ENCODE measurements around the gene CHURC1.

CHURC1 gene

GRCh38 chr14:64951291-64951690 lies 37.0 kb downstream of the CHURC1 start:
- no peak for TF ChIP-seq ZNF274 (IDR thresholded peaks at IDR 0.05; ENCODE audit: low read depth, low read length)
- no peak overlapping the region for H3K4me3 ChIP-seq (ENCODE audit: low read length)

- H3K4me3 ChIP-seq (ENCODE audit: low read length) = no peak overlapping the region
- no peak for TF ChIP-seq ZNF274 (IDR thresholded peaks at IDR 0.05; ENCODE audit: low read depth, low read length)
Measured at GRCh38 chr14:64951724-64952123, 37.5 kb downstream of the CHURC1 start.

GRCh38 chr14:64952598-64953309 lies 38.5 kb downstream of the CHURC1 start:
- no peak for TF ChIP-seq ZNF274 (IDR thresholded peaks at IDR 0.05; ENCODE audit: low read depth, low read length)
- no peak overlapping the region for H3K4me3 ChIP-seq (ENCODE audit: low read length)

DNA sequence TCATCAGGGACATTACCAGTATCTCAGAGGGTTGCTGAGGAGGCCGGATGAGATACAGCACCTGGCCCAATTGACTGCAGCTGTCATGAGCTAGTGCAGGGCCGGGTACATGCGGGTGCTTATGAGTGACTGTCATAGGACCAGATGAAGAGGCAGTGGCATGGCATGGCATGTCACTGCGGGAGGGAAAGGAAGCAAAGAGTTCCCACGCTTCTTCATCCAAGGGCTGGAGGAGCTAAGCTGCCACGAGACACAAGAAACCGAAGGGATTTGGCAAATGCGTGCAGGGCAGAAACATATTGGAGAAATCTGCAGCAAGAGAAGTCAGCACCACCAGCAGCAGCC lies 39.0 kb downstream of the CHURC1 start:
- no peak overlapping the region for H3K4me3 ChIP-seq (ENCODE audit: low read length)
- TF ChIP-seq ZNF274 (IDR thresholded peaks at IDR 0.05; ENCODE audit: low read depth, low read length) = no peak

- no peak for TF ChIP-seq ZNF274 (IDR thresholded peaks at IDR 0.05; ENCODE audit: low read depth, low read length)
- no peak overlapping the region for H3K4me3 ChIP-seq (ENCODE audit: low read length)
Measured at GRCh38 chr14:64953661-64954060, 39.4 kb downstream of the CHURC1 start.

- H3K4me3 ChIP-seq (ENCODE audit: low read length) = no peak overlapping the region
- TF ChIP-seq ZNF274 (IDR thresholded peaks at IDR 0.05; ENCODE audit: low read depth, low read length) = no peak
Measured at GRCh38 chr14:64954491-64955240, 40.4 kb downstream of the CHURC1 start.

GRCh38 chr14:64955297-64955696 lies 41.0 kb downstream of the CHURC1 start:
- no peak for TF ChIP-seq ZNF274 (IDR thresholded peaks at IDR 0.05; ENCODE audit: low read depth, low read length)
- H3K4me3 ChIP-seq (ENCODE audit: low read length) = no peak overlapping the region

DNA sequence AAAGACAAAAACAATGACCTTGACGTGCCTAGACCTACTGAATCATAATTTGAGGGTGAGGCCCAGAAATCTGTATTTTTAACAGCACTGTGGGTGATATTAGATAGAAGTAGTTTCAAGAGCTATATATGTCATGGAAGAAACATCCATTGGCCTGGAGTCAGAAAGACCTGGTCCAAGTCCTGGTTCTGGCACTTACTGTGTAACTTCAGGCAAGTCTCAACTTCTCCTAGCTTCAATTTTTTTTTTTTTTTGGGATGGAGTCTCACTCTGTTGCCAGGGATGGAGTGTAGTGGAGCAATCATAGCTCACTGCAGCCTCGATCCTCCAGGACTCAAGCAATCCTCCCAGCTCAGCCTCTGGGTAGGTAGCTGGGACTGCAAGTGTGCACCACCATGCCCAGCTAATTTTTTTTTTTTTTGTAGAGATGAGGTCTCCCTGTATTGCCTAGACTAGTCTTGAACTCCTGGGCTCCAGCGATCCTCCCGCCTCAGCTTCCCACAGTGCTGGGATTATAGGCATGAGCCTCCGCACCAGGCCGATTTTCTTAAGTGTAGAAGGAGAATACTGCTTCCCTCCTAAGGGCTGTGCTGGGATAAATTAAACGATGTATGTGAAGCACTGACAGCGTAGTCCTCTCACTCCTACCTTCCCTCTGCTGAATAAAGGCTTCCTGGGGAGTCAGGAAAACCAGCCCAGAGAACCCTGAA lies 42.6 kb downstream of the CHURC1 start:
- TF ChIP-seq ZNF274 (IDR thresholded peaks at IDR 0.05; ENCODE audit: low read depth, low read length) = no peak
- H3K4me3 ChIP-seq (ENCODE audit: low read length) = no peak overlapping the region

- no peak overlapping the region for H3K4me3 ChIP-seq (ENCODE audit: low read length)
- TF ChIP-seq ZNF274 (IDR thresholded peaks at IDR 0.05; ENCODE audit: low read depth, low read length) = no peak
Measured at GRCh38 chr14:64958201-64958600, 43.9 kb downstream of the CHURC1 start.

GRCh38 chr14:64958743-64959142 lies 44.5 kb downstream of the CHURC1 start:
- TF ChIP-seq ZNF274 (IDR thresholded peaks at IDR 0.05; ENCODE audit: low read depth, low read length) = no peak

GRCh38 chr14:64960762-64961276 lies 46.6 kb downstream of the CHURC1 start:
- no peak for TF ChIP-seq ZNF274 (IDR thresholded peaks at IDR 0.05; ENCODE audit: low read depth, low read length)
- H3K4me3 ChIP-seq (ENCODE audit: low read length) = no peak overlapping the region

More at GRCh38 chr14:64958743-64959142, 44.5 kb downstream of the CHURC1 start:
- no peak overlapping the region for H3K4me3 ChIP-seq (ENCODE audit: low read length)

DNA sequence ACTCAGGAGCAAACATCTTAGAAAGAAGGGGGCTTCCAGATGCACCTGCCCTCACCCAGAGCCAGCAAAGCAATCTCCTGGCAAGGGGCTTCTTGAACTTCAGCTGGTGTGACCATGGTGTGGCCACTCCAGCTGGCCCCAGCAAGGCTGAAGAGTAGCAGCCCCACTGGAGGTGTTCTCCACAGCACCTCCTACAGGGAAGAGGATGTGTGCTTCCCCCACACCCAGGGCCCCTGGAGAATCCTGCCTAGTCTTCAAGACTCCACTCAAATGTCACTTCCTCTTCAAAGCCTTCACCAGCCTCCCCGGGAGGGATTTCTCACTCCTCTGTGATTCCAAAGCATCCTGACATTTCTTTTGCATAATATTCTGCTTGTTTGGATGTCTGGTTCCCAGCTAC lies 49.4 kb downstream of the CHURC1 start:
- no peak overlapping the region for H3K4me3 ChIP-seq (ENCODE audit: low read length)
- TF ChIP-seq ZNF274 (IDR thresholded peaks at IDR 0.05; ENCODE audit: low read depth, low read length) = no peak

DNA sequence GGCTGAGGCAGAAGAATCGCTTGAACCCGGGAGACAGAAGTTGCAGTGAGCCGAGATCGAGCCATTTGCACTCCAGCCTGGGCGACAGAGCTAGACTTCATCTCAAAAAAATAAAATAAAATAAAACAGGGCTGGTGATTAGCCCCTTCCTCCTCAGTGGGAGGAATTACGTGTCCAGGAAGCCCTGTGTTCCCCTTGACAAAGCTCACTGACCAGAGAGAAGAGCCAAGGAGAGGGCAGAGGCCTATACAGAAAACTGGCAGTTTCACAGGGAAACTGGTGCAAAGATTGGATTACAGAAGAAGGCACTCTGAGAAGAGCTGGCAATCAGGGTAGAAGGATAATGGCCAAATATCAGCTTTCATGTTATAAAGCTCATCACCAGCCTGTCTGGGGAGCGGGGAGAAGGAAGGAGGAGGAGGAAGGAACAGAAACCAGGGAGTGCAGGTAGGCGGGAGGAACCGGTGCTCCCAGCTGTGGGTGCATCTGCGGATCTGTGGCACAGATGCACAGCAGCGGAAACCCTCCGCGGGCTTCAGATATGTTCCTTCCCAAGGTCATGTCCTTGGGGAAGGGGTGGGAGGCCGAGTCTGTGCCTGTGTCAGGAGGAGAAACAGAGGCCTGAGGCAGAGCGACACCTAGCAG lies 51.2 kb downstream of the CHURC1 start:
- no peak for TF ChIP-seq ZNF274 (IDR thresholded peaks at IDR 0.05; ENCODE audit: low read depth, low read length)
- H3K4me3 ChIP-seq (ENCODE audit: low read length) = no peak overlapping the region

GRCh38 chr14:64966976-64967375 lies 52.7 kb downstream of the CHURC1 start:
- H3K4me3 ChIP-seq (ENCODE audit: low read length) = no peak overlapping the region
- TF ChIP-seq ZNF274 (IDR thresholded peaks at IDR 0.05; ENCODE audit: low read depth, low read length) = no peak
